HCT116 (cell line): ENCODE data around the gene GHR.

Experiments used
- EZH2 ChIP-seq: fragments of 200-600 bp; sonication (generic); IDR thresholded peaks from 2 replicates; pipeline ENCODE4 v1.6.1; 2017; ENCODE audit warnings: antibody characterized with exemption, mixed run types
- EZH2phosphoT487 ChIP-seq: fragments of 200-600 bp; IDR thresholded peaks from 2 replicates; pipeline ENCODE4 v1.6.1; 2018; ENCODE audit warnings: antibody characterized with exemption, borderline replicate concordance
- POLR2A ChIP-seq: IDR thresholded peaks from 2 replicates; pipeline ENCODE4 v1.7.0; 2011; ENCODE audit warnings: borderline replicate concordance; ENCODE audit not compliant: insufficient read depth, insufficient read length; ENCODE audit errors: extremely low read depth
- POLR2AphosphoS5 ChIP-seq: IDR thresholded peaks from 2 replicates; pipeline ENCODE4 v1.6.1; 2011; ENCODE audit warnings: mild to moderate bottlenecking, low read depth, low read length, moderate library complexity
- RAD21 ChIP-seq: IDR thresholded peaks from 2 replicates; pipeline ENCODE4 v1.6.1; 2012; ENCODE audit warnings: low read depth, mild to moderate bottlenecking
- SIN3A ChIP-seq: IDR thresholded peaks from 2 replicates; pipeline ENCODE4 v1.6.1; 2012; ENCODE audit warnings: low read depth
- SRF ChIP-seq: IDR thresholded peaks from 2 replicates; pipeline ENCODE4 v1.6.1; 2012; ENCODE audit warnings: low read depth
- ZBTB33 ChIP-seq: IDR thresholded peaks from 2 replicates; pipeline ENCODE4 v1.6.1; 2011; ENCODE audit warnings: mild to moderate bottlenecking, low read length, moderate library complexity; ENCODE audit not compliant: insufficient replicate concordance; ENCODE audit errors: extremely low read depth
- ZFX ChIP-seq: fragments of 450-650 bp; IDR thresholded peaks from 2 replicates; pipeline ENCODE4 v1.6.1; 2017
- ZNF274 ChIP-seq: fragments of 200-500 bp; sonication (Bioruptor generic); IDR thresholded peaks from 2 replicates; pipeline ENCODE4 v1.6.1; 2014; ENCODE audit warnings: mild to moderate bottlenecking, low read depth, low read length, inconsistent platforms
- TF ChIP-seq, protein P1 (sequence below), 3 experiments: fragments of 200-600 bp in 1 of 3; sonication (generic) in 1 of 3; IDR thresholded peaks in 2 of 3; conservative IDR thresholded peaks in 1 of 3; 2 replicates each; pipeline ENCODE4 v1.5.1; 2012 to 2017; ENCODE audit warnings: low read depth in 2 of 3, low read length in 2 of 3, antibody characterized with exemption in 1 of 3, borderline replicate concordance in 1 of 3, control low read depth in 1 of 3, mild to moderate bottlenecking in 1 of 3, mixed read lengths in 1 of 3, mixed run types in 1 of 3, moderate library complexity in 1 of 3; ENCODE audit not compliant: insufficient read depth in 1 of 3

DNA sequence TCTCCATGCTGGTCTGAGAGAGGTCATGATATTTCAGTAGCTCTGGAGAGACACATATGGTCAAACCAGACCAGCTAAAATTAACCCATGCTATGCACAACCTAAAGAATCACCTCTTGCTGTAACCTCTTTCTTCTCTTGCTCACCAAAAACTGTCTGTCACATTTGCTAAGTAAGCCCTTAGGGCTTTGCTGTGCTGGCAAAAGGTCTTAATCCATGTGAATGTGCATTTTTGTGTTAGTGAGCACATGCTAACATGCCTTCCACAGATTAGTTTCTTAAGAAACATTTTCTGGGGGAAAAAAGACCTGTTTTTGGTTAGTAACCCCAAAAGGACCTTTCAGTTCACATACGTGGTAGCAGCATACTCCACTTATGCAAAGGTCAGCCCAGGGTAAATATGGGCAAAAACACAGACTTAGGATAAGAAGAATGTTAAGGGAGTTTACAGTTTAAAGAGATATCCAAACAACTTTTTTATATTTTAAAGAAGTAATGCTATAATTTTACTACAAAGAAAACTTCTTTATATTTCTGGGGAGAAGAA lies 209.2 kb downstream of the GHR start:
- TF ChIP-seq SIN3A = no peak
- TF ChIP-seq, protein P1, sequence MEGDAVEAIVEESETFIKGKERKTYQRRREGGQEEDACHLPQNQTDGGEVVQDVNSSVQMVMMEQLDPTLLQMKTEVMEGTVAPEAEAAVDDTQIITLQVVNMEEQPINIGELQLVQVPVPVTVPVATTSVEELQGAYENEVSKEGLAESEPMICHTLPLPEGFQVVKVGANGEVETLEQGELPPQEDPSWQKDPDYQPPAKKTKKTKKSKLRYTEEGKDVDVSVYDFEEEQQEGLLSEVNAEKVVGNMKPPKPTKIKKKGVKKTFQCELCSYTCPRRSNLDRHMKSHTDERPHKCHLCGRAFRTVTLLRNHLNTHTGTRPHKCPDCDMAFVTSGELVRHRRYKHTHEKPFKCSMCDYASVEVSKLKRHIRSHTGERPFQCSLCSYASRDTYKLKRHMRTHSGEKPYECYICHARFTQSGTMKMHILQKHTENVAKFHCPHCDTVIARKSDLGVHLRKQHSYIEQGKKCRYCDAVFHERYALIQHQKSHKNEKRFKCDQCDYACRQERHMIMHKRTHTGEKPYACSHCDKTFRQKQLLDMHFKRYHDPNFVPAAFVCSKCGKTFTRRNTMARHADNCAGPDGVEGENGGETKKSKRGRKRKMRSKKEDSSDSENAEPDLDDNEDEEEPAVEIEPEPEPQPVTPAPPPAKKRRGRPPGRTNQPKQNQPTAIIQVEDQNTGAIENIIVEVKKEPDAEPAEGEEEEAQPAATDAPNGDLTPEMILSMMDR (IDR thresholded peaks at IDR 0.05 in 2 of 3, conservative IDR thresholded peaks at IDR 0.05 in 1 of 3; ENCODE audit: borderline replicate concordance in 1 of 3, insufficient read depth in 1 of 3, low read depth in 2 of 3, low read length in 2 of 3) = no peak
- no peak for TF ChIP-seq POLR2A
- no peak for TF ChIP-seq RAD21
- no peak for TF ChIP-seq POLR2AphosphoS5
- TF ChIP-seq EZH2 = no peak
- no peak for TF ChIP-seq ZNF274
- no peak for TF ChIP-seq EZH2phosphoT487
- no peak for TF ChIP-seq SRF
- no peak for TF ChIP-seq ZFX
- no peak for TF ChIP-seq ZBTB33
